22Rv1 (cell line): ENCODE results near the gene PER2.
"Not testable (repeated sequence)": the region's sequence is repeated elsewhere in the genome, so short reads cannot be mapped to it uniquely, and the experiment has no call there.

Experiments used
- ZFX ChIP-seq: fragments of 450-650 bp; IDR thresholded peaks from 2 replicates; pipeline ENCODE4 v1.6.1; 2017; ENCODE audit warnings: antibody characterized with exemption, borderline replicate concordance
- TF ChIP-seq, protein P1 (sequence below): fragments of 450-650 bp; IDR thresholded peaks from 2 replicates; pipeline ENCODE4 v1.5.1; 2017; ENCODE audit warnings: mild to moderate bottlenecking

DNA sequence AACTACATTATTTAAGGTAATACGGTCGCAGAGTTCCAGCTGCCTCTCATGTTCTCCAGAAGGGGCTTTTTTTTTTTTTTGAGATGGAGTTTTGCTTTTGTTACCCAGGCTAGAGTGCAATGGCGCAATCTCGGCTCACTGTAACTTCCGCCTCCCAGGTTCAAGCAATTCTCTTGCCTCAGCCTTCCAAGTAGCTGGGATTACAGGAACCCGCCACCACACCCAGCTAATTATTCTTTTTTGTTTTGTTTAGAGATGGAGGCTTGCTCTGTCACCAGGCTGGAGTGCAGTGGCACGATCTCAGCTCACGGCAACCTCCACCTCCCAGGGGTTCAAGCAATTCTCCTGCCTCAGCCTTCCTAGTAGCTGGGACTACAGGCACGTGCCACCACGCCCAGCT lies 15.0 kb downstream of the PER2 start:
- TF ChIP-seq, protein P1, sequence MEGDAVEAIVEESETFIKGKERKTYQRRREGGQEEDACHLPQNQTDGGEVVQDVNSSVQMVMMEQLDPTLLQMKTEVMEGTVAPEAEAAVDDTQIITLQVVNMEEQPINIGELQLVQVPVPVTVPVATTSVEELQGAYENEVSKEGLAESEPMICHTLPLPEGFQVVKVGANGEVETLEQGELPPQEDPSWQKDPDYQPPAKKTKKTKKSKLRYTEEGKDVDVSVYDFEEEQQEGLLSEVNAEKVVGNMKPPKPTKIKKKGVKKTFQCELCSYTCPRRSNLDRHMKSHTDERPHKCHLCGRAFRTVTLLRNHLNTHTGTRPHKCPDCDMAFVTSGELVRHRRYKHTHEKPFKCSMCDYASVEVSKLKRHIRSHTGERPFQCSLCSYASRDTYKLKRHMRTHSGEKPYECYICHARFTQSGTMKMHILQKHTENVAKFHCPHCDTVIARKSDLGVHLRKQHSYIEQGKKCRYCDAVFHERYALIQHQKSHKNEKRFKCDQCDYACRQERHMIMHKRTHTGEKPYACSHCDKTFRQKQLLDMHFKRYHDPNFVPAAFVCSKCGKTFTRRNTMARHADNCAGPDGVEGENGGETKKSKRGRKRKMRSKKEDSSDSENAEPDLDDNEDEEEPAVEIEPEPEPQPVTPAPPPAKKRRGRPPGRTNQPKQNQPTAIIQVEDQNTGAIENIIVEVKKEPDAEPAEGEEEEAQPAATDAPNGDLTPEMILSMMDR = not testable (repeated sequence)
- not testable (repeated sequence) for TF ChIP-seq ZFX
